NCI-H1092 treated with DMSO at 0.1 percent for 48 hours (cell line): ENCODE results near the gene WWP2.
"Not testable (repeated sequence)": the region's sequence is repeated elsewhere in the genome, so short reads cannot be mapped to it uniquely, and the experiment has no call there.

Source experiments
- DNase-seq: peaks from one replicate; lab custom pipeline; 2025; lab: John Stamatoyannopoulos, UW

Gene WWP2

DNA sequence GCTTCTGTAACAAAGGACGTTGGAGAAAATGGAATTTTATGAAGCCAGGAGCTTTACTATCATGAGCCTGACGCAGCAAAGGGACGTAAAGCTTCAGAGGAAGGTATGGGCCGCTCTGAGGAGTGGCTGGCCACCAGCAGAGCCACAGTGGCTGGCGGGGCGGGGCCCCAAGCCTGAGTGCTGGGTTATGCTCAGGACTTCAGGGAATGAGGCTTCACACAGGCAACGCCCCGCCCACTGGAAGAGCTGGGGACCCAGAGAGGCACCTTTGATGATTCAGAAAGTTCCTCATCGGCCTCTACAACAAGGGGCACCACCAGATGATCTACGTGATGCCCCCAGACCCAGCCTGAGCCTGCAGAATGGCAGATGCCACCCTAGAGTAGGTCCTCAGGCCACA, 16.2 kb upstream of the WWP2 start:
- no peak for DNase-seq

DNA sequence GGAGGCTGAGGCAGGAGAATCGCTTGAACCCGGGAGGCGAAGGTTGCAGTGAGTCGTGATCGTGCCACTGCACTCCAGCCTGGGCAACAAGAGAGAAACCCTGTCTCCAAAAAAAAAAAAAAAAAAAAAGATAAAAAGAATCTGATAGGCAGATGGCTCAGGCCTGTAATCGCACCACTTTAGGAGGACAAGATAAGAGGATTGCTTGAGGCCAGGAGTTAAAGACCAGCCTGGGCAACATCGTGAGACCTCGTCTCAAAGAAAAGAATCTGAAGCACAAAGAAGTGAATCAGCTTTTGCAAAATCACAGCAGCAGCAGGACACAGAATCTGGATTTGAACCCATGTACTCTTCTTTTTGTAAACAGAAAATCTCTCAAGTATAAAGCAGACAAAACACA, 15.0 kb upstream of the WWP2 start:
- no peak for DNase-seq

DNA sequence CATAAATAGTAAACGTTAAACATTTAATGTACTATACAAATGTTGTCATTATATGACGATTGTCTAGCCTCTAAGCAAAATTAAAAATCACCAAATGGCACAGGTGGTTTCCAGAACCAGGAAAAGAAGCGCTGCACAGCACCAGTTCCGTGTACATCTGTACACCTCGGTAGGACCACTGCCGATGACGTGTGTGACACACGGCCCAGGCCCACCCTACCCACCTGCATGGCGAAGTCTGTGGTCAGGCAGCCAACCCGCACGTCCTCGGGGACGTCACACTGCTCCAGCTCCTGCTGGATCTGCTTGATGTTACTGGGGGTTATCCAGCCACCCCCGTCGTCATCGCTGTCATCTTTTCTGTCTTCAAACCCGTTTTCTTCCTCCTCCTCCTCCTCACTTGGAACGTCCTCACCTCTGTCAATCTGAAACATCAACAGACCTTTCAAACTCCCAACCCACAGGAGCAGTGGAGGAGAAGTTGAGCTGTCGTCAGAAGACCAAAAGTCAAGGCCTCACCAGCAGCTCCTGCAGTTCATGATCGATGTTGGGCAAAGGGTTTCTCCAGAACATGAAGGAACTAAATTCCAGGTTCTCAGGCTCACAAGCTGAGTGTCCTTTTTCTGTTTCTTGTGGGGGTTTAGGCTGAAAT, 13.3 kb upstream of the WWP2 start:
- no peak for DNase-seq

DNA sequence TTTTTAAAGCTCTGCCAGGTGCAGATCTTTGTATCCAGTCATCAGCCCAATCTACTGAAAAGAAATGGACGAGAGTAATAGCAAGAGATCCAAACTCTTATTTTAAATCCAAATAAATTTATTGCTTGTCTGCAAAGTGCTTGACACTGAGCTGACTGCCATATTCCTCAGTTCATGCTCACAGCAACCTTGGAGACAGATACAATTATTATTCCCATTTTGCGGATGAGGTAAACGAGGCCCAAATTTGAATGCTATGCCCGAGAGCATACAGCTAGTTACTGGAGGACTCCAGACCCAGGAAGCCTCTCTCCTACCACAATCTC, 8.0 kb upstream of the WWP2 start:
- no peak for DNase-seq

DNA sequence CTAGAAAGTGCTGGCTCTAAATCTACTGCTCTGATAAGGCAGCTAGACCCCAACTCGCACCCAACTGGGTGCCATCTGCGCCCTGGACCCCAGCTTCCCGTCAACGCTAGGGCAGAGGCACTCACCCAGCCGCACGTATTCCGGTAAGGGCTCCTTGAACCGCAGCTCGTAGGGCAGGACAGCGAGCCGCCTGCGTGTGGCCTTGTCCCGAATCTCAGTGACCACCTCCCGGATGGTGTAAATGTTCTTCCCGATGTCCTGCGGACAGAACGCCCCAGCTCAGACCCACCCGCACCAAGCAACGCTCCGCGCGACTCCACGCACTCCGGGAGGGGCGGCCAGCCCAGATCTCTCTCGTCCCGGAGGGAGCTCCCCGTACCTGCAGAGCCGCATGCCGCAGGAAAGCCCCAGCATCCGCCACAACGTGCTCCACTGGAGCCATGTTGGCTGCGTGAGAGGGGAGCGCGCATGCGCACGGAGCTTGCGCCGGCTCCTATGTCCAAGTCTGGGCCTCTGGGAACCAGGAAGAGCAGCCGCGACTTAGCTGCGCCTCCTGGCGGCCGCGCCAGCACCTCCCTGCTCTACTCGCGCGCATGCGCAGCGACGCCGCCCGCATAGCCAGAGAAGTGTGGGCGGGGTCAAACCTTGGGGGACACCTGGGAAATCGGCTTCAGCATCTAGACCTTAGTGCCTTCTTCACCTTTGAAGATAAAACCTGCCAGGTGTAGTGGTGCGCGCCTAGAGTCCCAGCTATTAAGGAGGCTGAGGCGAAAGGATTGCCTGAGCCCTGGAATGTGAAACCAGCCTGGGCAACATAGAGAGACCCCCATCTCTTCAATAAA, 7.4 kb upstream of the WWP2 start, which contains the start of gene NOB1:
Gene NOB1, minus strand, starts transcription at position 458 of the 842 bp plus-strand sequence. Its CDS starts 16 bp downstream, at position 442.
- peak; percentile 96 for DNase-seq

DNA sequence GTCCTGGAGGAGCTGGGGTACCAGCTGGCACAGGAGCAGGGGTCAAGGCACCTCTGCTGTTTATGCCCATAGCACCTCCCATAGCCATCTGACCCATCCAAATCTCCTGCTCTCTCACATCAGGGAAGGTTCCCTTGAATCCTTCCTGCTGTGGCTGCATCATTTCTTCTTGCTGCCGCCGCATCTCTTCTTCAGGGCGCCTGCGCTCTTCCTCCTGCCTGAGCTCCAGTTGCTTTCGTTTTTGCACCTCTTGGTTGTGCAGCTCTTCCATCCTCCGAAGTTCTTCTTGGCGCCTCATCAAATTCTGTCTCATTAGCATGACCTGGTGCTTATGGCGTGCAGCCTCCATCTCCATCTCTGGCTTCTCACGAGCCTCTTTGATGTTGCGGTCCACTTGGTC, 5.4 kb upstream of the WWP2 start:
- no peak for DNase-seq

DNA sequence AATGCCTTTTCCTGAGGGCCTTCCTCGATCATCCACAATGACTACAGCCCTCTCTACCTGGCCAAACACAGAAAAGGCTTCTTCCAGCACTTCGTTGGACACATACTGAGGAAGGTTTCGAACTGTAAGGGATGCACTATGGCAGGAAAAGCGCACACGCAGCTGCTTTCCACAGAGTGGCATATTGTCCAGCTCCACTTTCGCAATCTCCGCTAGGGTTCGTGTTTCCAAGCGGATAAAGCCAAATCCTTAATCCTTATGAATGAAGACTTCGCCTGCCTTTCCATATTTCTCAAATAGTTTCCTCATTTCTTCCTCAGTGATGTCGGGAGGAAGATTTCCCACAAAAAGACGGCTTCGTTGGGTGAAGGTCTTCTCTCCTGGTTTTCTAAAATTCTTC, 4.8 kb upstream of the WWP2 start:
- not testable (repeated sequence) for DNase-seq

DNA sequence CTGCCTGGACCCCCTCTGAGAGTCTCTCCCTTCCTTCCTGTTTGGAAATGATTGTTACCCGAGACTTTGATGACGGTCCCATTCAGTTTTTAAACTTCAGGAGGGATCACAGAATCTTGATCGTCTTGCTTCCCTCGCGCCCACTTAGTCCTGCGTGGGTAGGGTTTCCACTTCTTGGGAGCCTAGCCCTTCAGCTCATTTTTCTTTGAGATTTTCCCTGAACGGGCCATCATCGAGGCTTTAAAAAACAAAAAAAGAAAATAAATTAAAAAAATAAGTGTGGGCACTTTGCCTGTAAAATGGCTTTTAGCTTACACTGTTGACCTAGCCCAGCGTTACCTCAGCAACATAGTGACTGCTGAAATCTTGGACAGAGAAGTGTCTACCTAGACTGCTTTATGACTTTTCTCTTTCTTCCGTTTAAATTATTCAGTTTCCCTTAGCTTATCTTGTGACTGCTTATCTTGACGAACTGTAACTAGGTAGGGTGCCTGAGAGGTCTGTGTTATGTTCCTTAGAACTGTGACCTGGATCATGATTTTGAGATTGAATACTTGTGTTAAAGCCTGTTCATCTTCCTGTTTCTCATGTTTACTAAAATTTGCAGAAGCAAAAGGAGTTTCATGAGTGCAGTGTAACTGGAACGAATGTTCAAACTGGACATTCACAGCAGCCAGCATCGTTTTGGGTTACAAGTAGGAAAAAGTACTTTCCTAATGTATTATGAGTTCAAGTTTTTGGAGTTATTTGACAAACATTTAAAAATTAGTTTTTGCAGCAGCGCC, 874 bp downstream of the WWP2 start:
- no peak for DNase-seq

DNA sequence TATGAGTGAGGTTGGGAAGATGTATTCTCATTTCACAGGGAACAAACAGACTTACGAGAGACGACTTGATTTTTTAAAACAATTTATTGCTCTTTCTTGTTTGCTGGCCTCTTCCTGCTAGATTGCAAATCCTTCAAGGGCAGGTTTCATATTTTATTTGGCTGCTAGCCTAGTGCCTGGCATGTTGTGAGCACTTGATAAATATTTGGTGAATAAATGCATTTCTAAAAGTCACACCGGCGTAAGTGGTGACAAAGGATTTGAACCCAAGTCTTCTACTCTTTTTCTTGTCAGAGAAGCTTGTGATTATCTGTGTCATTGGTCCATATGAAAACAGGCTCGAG, 1.4 kb downstream of the WWP2 start:
- DNase-seq: no peak

DNA sequence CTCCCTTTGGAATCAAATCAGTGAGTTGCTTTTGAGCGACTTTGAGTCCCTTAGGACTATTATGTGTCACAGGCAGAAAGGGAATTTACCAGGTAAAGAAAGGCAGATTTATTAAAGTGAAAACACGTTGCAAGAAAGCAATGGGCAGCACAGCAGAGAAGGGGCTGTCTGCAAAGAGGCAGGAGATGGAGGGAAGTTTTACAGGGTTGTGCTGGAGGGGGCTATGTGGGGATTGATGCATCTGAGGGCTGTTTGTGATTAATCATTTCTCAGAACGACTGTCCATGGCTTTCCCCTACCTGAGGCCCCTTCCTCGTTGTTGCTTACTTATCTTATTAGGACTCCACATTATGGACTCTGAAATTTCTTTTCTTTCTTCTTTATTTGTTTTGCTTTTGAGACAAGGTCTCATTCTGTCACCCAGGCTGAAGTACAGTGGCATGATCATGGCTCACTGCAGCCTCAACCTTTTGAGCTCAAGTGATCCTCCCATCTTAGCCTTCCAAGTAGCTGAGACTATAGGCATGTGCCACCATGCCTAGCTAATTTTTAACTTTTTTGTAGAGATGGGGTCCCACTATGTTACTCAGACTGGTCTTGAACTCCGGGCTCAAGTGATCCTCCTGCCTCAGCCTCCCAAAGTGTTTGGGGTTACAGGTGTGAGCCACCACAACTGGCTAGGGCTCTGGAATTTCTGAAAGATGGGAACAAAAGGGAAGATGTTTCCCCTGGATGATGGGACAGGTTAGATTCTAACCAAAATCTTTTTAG, 5.5 kb downstream of the WWP2 start:
- no peak for DNase-seq

DNA sequence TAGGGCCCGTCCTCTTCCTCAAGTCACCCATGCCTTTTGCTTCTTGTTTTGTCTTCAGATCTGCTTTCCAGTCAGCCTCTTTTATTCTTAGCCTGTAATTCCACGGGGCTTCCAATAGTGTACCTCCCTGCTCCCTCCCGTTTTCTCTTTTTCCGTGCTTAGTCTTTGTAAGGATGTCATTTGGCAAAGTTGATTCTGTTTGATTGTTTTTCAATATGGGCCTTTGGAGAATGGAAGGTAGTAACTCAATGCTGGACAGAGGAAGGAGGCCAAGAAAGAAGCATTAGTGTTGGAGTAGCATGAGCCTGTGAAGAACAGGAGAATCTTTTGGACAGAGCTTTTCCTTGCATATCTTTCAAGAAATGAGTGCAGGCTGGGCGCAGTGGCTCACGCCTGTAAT, 6.5 kb downstream of the WWP2 start:
- no peak for DNase-seq

DNA sequence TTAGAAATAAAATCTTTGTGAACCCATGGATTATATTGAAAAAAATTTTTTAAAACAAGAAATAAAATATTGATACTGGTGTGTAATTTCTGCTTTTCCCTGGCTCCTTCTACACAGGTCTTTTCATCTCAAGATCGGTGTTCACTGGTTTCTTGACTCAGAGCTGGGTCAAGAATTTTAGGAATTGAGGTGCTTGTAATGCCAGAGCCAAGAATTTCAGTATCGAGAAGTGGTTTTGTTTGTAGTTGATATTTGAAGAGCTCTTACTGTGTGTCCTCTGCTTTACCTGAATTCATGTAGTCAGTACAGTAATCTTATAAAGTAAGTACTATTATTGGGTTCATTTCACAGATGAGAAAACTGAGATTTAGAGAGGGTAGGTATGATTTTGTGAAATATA, 7.3 kb downstream of the WWP2 start:
- DNase-seq: no peak

DNA sequence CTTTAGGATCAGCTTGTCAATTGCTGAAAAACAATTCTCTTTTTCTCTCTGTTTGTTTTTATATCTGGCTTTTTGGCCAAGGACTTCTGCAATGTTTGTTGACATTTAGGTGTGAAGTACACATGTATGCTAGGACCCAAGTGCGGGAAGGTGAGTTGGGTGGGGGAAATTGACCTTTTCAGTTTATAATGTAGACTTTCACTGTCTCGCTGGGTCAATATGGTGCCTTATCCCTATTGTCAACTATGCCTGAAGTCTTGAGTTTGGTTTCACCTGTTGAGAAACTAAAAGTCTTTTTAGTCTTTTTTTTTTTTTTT, 9.5 kb downstream of the WWP2 start:
- DNase-seq: no peak

DNA sequence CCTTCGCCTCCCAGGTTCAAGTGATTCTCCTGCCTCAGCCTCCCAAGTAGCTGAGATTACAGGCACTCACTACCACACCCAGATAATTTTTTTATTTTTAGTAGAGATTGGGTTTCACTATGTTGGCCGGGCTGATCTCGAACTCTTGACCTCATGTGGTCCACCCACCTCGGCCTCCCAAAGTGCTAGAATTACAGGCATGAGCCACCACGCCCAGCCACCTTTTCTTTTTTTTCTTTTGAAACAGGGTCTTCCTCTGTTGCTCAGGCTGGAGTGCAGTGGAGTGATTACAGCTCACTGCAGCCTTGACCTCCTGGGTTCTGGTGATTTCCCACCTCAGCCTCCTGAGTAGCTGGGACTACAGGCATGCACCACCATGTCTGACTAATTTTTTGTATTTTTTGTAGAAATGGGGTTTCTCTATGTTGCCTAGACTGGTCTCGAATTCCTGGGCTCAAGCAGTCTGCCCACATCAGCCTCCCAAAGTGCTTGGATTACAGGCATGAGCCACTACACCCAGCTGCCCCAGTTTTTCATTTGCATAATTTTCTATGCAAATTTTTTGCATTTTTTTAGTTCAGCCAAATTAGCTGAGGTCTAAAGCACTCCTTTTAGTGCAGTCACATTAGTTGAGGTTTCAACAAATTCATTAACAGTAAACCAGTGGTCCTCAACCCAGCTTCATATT, 11.3 kb downstream of the WWP2 start:
- DNase-seq: no peak

DNA sequence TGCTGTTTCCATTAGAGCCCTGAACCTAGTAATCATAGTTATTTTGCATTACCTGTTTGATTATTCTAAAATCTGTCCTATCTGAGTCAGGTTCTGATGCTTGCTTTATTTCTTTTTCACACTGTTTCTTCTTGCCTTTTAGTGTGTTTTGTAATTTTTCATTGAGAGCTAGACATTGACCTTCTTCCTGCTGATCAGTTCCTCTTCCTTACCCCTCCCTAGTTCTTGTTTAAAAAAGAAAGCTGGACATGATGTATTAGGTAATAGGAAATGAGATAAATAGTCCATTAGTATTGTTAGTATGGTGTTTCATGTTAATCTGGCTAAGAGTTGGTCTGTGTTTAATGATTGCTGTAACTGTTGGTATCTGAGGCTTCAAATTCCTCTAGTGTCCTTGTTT, 13.4 kb downstream of the WWP2 start:
- no peak for DNase-seq

DNA sequence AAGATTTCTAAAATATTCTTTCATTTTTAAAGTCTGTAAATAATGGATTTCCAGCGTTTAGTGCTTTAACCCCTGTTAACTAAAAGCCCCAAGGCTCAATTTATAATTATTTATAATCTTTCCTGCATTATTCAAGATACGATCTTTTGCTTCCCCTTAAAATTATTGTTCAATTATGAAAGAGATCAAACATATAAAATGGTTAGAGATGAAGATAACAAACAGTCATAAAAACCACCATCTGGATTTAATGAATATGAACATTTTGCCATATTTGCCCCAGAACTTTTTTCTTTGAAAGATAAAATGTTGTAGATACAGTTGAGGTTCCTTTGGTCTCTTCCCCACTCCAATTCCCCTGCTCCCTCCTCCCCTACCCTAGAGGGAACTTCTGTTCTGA, 17.6 kb downstream of the WWP2 start:
- DNase-seq: no peak

DNA sequence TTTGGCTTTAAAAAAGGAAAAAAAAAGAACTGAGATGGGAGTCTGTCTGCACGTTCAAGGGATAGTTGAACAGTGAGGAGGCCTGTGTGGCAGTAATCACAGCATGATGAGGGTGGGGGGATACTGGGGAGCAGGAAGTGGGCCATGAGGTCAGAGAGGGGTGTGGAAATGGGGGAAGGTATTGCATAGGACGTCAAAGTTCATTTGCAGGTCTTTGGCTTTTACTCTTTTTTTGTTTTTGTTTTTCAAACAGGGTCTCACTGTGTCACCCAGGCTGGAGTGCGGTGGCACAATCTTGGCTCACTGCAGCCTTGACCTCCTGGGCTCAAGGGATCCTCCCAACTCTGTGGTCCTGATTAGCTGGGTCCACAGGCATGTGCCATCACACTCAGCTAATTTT, 19.0 kb downstream of the WWP2 start:
- no peak for DNase-seq

DNA sequence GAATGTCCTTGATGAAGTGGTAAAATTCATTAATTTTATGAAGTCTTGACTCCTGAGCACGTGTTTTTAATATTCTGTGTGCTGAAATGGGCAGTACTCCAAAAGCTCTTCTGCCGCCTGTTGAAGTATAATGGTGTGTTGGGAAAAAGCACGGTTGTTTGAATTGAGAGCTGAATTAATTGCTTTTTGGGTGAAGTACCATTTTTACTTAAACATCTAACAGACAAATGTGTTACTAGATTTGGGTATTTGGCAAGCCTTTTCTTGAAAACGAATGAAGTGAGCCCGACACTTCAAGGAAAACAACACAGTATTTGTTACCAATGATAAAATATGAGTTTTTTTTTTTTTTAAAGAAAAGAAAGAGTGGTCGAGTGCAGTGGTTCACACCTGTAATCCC, 22.5 kb downstream of the WWP2 start:
- DNase-seq: peak; percentile 44

DNA sequence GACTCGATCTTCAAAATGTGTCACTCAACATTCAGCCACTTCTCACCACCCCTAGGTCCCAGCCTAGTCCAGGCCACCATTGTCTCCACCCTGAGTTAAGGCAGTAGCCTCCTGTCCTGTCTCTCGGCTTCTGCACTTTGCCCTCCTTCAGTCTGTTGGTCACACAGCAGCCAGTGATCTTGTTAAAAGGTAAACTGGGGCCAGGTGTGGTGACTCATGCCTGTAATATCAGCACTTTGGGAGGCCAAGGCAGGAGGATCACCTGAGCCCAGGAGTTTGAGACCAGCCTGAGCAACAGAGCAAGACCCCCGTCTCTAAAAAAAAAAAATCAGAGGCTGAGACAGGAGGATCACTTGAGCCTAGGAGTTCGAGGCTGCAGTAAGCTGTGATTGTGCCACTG, 25.8 kb downstream of the WWP2 start:
- DNase-seq: no peak

DNA sequence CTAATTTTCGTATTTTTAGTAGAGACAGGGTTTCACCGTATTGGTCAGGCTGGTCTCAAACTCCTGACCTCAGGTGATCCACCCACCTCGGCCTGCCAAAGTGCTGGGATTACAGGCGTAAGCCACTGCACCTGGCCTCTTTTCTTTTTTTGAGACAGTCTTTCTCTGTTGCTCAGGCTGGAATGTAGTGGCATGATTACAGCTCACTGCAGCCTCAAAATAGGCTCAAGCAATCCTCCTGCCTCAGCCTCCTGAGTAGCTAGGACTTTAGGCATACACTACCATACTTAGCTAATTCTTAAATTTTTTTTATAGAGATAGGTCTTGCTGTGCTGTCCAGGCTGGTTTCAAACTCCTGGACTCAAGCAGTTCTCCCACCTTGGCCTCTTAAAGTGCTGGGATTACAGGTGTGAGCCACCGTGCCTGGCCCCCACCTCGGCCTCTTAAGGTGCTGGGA, 29.3 kb downstream of the WWP2 start:
- not testable (repeated sequence) for DNase-seq

DNA sequence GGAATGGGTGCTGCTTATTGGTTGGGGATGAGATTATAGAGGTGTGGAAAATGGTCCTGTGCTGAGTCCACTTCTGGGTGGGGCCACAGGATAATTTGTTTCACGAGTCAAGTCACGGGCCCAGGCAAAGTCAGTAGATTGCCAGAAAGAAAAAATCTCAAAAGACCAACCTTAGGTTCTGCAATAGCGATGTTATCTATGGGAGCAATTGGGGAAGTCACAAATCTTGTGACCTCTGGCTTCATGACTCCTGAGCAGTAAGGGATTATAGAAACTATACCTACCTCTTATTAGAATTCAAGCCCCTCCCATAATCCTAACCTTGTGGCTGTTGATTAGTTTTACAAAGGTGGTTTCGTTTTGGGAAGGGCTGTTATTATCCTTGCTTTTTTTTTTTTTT, 31.4 kb downstream of the WWP2 start:
- DNase-seq: no peak

DNA sequence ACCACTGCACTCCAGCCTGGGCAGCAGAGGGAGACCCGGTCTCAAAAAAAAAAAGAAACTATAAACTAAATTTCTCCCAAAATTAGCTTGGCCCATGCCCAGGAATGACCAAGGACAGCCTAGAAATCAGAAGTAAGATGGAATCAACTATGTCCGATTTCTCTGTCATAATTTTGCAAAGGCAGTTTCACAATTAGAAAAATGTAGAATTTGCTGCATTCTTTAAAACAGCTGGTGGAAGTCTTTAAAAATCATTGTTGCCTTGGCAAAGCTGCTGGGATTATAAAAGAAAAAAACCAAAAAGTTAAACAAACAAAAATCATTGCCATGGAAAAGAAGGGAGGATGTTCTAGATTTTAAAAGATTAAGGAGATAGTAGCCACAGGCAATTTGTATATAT, 32.4 kb downstream of the WWP2 start:
- no peak for DNase-seq
